Measurements from ENCODE around the gene TOR2A. TPM values are rescaled to one million over a fixed set of nuclear protein-coding genes. Genes with fewer than 3 reads are reported as not detected.

Gene TOR2A
- total and polyA plus RNA-seq, 9 donors, result 3.7 to 10.0 (median 9.2) TPM

- H3K27me3 ChIP-seq (ENCODE audit: control insufficient read depth, insufficient read depth, low read length), result no peaks in the 10 kb centered on the region
- 70% methylated on average over 16 of the region's 16 CpGs for WGBS (ENCODE audit: insufficient coverage)
- H3K27ac ChIP-seq (ENCODE audit: low read length), result no peak overlapping the region
- no peak overlapping the region for H3K4me3 ChIP-seq (ENCODE audit: low read length)
- no peaks in the 10 kb centered on the region for H3K9me3 ChIP-seq (replicated peaks; ENCODE audit: control insufficient read depth, low read depth, low read length)
- peaks cover 31% of the 10 kb centered on the region for H3K36me3 ChIP-seq (ENCODE audit: control insufficient read depth, insufficient read depth, low read length)
- DNase-seq, result no peak
- H3K4me1 ChIP-seq (ENCODE audit: control insufficient read depth, insufficient read depth, low read length), result peaks cover 14% of the 10 kb centered on the region
These were observed 3.2 kb downstream of the TOR2A start for GRCh38 chr9:127731938-127732337.

- no peaks in the 10 kb centered on the region for H3K9me3 ChIP-seq (replicated peaks; ENCODE audit: control insufficient read depth, low read depth, low read length)
- no peak for DNase-seq
- no peak overlapping the region for H3K4me3 ChIP-seq (ENCODE audit: low read length)
- 83% methylated on average over 9 of the region's 9 CpGs for WGBS (ENCODE audit: insufficient coverage)
- peaks cover 31% of the 10 kb centered on the region for H3K36me3 ChIP-seq (ENCODE audit: control insufficient read depth, insufficient read depth, low read length)
- peaks cover 14% of the 10 kb centered on the region for H3K4me1 ChIP-seq (ENCODE audit: control insufficient read depth, insufficient read depth, low read length)
- no peaks in the 10 kb centered on the region for H3K27me3 ChIP-seq (ENCODE audit: control insufficient read depth, insufficient read depth, low read length)
- H3K27ac ChIP-seq (ENCODE audit: low read length), result no peak overlapping the region
These were observed 4.2 kb downstream of the TOR2A start for GRCh38 chr9:127730799-127731410.

GRCh38 chr9:127730262-127730661 lies 4.8 kb downstream of the TOR2A start:
- no peaks in the 10 kb centered on the region for H3K27me3 ChIP-seq (ENCODE audit: control insufficient read depth, insufficient read depth, low read length)
- H3K27ac ChIP-seq (ENCODE audit: low read length), result no peak overlapping the region
- peaks cover 31% of the 10 kb centered on the region for H3K36me3 ChIP-seq (ENCODE audit: control insufficient read depth, insufficient read depth, low read length)
- H3K4me1 ChIP-seq (ENCODE audit: control insufficient read depth, insufficient read depth, low read length), result peaks cover 8% of the 10 kb centered on the region
- WGBS (ENCODE audit: insufficient coverage), result 70% methylated on average over 4 of the region's 9 CpGs
- no peak for DNase-seq
- H3K4me3 ChIP-seq (ENCODE audit: low read length), result no peak overlapping the region
- no peaks in the 10 kb centered on the region for H3K9me3 ChIP-seq (replicated peaks; ENCODE audit: control insufficient read depth, low read depth, low read length)

- whole genome bisulfite sequencing (ENCODE audit: insufficient coverage), result 80% methylated on average over 14 of the region's 18 CpGs
- H3K4me3 ChIP-seq (ENCODE audit: low read length), result no peak overlapping the region
- no peaks in the 10 kb centered on the region for H3K9me3 ChIP-seq (replicated peaks; ENCODE audit: control insufficient read depth, low read depth, low read length)
- no peak overlapping the region for H3K27ac ChIP-seq (ENCODE audit: low read length)
- H3K27me3 ChIP-seq (ENCODE audit: control insufficient read depth, insufficient read depth, low read length), result no peaks in the 10 kb centered on the region
- peaks cover 9% of the 10 kb centered on the region for H3K4me1 ChIP-seq (ENCODE audit: control insufficient read depth, insufficient read depth, low read length)
- DNase-seq, result no peak
- H3K36me3 ChIP-seq (ENCODE audit: control insufficient read depth, insufficient read depth, low read length), result peaks cover 31% of the 10 kb centered on the region
These were observed 5.4 kb downstream of the TOR2A start for GRCh38 chr9:127729522-127730256.

GRCh38 chr9:127728808-127729207 lies 6.3 kb downstream of the TOR2A start:
- 85% methylated on average over 5 of the region's 8 CpGs for WGBS (ENCODE audit: insufficient coverage)
- Histone ChIP-seq H3K27me3 (ENCODE audit: control insufficient read depth, insufficient read depth, low read length) (no peaks in the 10 kb centered on the region), H3K4me3 (ENCODE audit: low read length) (no peak overlapping the region), H3K9me3 (replicated peaks; ENCODE audit: control insufficient read depth, low read depth, low read length) (no peaks in the 10 kb centered on the region), H3K27ac (ENCODE audit: low read length) (no peak overlapping the region), H3K36me3 (ENCODE audit: control insufficient read depth, insufficient read depth, low read length) (peaks cover 28% of the 10 kb centered on the region), H3K4me1 (ENCODE audit: control insufficient read depth, insufficient read depth, low read length) (peaks cover 10% of the 10 kb centered on the region)
- DNase-seq, result no peak

GRCh38 chr9:127726871-127727270 lies 8.2 kb downstream of the TOR2A start:
- Histone ChIP-seq H3K27me3 (ENCODE audit: control insufficient read depth, insufficient read depth, low read length) (no peaks in the 10 kb centered on the region), H3K36me3 (ENCODE audit: control insufficient read depth, insufficient read depth, low read length) (peaks cover 9% of the 10 kb centered on the region), H3K9me3 (replicated peaks; ENCODE audit: control insufficient read depth, low read depth, low read length) (no peaks in the 10 kb centered on the region), H3K4me1 (ENCODE audit: control insufficient read depth, insufficient read depth, low read length) (peaks cover 11% of the 10 kb centered on the region), H3K4me3 (ENCODE audit: low read length) (no peak overlapping the region), H3K27ac (ENCODE audit: low read length) (no peak overlapping the region)
- 74% methylated on average over 8 of the region's 8 CpGs for WGBS (ENCODE audit: insufficient coverage)
- DNase-seq, result no peak

DNA sequence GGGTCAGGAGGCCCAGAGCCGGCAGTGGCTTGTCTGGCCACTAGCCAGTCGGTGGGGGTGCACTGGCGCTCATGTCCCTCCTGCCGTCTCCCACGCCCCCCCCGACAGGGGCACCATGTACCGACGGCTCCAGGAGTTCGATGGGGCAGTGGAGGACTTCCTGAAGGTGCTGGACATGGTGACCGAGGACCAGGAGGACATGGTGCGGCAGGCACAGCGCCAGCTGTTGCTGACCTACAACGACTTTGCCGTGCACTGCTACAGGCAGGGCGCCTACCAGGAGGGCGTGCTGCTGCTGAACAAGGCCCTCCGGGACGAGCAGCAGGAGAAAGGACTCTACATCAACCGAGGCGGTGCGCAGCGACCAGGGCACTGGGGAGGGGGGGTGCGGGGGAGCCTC lies 11.1 kb downstream of the TOR2A start:
- Histone ChIP-seq H3K27ac (ENCODE audit: low read length) (no peak overlapping the region), H3K36me3 (ENCODE audit: control insufficient read depth, insufficient read depth, low read length) (no peaks in the 10 kb centered on the region), H3K4me3 (ENCODE audit: low read length) (no peak overlapping the region), H3K4me1 (ENCODE audit: control insufficient read depth, insufficient read depth, low read length) (peaks cover 11% of the 10 kb centered on the region), H3K9me3 (replicated peaks; ENCODE audit: control insufficient read depth, low read depth, low read length) (no peaks in the 10 kb centered on the region), H3K27me3 (ENCODE audit: control insufficient read depth, insufficient read depth, low read length) (no peaks in the 10 kb centered on the region)
- 44% methylated on average over 20 of the region's 23 CpGs for WGBS (ENCODE audit: insufficient coverage)
- no peak for DNase-seq

GRCh38 chr9:127723444-127723843 lies 11.7 kb downstream of the TOR2A start:
- no peak for DNase-seq
- H3K36me3 ChIP-seq (ENCODE audit: control insufficient read depth, insufficient read depth, low read length), result no peaks in the 10 kb centered on the region
- 64% methylated on average over 4 of the region's 5 CpGs for WGBS (ENCODE audit: insufficient coverage)
- H3K4me3 ChIP-seq (ENCODE audit: low read length), result no peak overlapping the region
- peaks cover 11% of the 10 kb centered on the region for H3K4me1 ChIP-seq (ENCODE audit: control insufficient read depth, insufficient read depth, low read length)
- no peaks in the 10 kb centered on the region for H3K27me3 ChIP-seq (ENCODE audit: control insufficient read depth, insufficient read depth, low read length)
- no peaks in the 10 kb centered on the region for H3K9me3 ChIP-seq (replicated peaks; ENCODE audit: control insufficient read depth, low read depth, low read length)
- no peak overlapping the region for H3K27ac ChIP-seq (ENCODE audit: low read length)

DNA sequence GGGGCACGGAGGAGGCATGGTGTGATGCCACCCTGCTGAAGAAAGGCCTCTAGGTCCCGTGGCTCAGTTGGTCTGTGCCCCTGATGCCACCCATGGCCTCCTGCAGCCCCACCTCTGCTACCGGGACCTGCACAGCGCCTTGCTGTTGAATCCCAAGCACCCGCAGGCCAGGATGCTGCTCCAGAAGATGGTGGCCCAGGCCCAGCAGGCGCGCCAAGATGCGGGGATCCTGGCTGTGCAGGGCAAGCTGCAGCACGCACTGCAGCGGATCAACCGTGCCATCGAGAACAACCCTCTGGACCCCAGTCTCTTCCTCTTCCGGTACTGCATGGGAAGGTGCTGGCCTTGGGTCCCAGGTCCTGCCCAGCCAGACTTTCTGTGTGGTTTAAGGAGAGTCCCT lies 12.1 kb downstream of the TOR2A start:
- H3K36me3 ChIP-seq (ENCODE audit: control insufficient read depth, insufficient read depth, low read length), result no peaks in the 10 kb centered on the region
- 89% methylated on average over 12 of the region's 13 CpGs for WGBS (ENCODE audit: insufficient coverage)

DNA sequence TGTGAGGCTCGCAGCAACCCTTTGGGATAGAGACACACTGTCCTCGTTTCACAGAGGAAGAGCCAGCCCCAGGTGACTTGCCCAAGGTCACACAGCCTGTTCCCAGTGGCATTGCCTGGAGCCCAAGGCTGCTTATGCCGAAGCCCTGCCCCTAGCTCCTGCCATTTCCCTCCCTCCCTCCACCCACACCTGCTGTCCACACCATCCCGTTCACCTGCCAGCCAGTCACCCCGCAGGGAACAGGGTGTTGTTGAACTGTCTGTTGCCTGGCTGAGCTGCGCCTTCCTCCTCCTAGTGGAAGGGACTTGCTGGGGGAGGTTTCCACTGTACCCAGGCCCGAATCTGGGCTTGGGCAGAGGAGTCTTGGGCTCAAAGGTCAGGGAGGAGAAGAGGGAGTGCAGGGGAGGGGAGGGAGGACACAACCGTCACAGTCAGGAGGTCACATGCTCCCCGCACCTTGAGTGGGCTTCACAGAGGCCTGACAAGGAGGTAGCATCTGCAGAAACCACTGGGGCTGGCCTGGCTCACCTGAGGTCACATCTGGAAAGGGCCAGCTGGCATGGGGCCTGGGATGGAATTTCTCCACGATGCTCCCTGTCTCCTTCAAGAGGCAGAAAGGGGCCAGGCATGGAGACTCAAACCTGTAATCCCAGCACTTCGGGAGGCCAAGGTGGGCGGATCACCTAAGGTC lies 12.9 kb downstream of the TOR2A start:
- DNase-seq, result no peak
- H3K36me3 ChIP-seq (ENCODE audit: control insufficient read depth, insufficient read depth, low read length), result no peaks in the 10 kb centered on the region
- no peak overlapping the region for H3K4me3 ChIP-seq (ENCODE audit: low read length)
- H3K27me3 ChIP-seq (ENCODE audit: control insufficient read depth, insufficient read depth, low read length), result no peaks in the 10 kb centered on the region
- H3K9me3 ChIP-seq (replicated peaks; ENCODE audit: control insufficient read depth, low read depth, low read length), result no peaks in the 10 kb centered on the region
- 67% methylated on average over 6 of the region's 12 CpGs for WGBS (ENCODE audit: insufficient coverage)
- no peak overlapping the region for H3K27ac ChIP-seq (ENCODE audit: low read length)
- peaks cover 11% of the 10 kb centered on the region for H3K4me1 ChIP-seq (ENCODE audit: control insufficient read depth, insufficient read depth, low read length)

More for the DNA sequence above, 12.1 kb downstream of the TOR2A start:
- Histone ChIP-seq H3K27ac (ENCODE audit: low read length) (no peak overlapping the region), H3K9me3 (replicated peaks; ENCODE audit: control insufficient read depth, low read depth, low read length) (no peaks in the 10 kb centered on the region), H3K4me1 (ENCODE audit: control insufficient read depth, insufficient read depth, low read length) (peaks cover 11% of the 10 kb centered on the region), H3K27me3 (ENCODE audit: control insufficient read depth, insufficient read depth, low read length) (no peaks in the 10 kb centered on the region), H3K4me3 (ENCODE audit: low read length) (no peak overlapping the region)
- no peak for DNase-seq

Measured in muscle of leg (tissue), 11 donors.